VCaP (cell line): Measurements from ENCODE around the gene SLC1A2.
"Not testable (repeated sequence)": the region's sequence is repeated elsewhere in the genome, so short reads cannot be mapped to it uniquely, and the experiment has no call there.

Experiments
- H3K27ac ChIP-seq: fragments of 450-650 bp; 2 replicates; pipeline ENCODE4 v1.5.1; 2017
- TF ChIP-seq, protein P1 (sequence below): fragments of 450-650 bp; conservative IDR thresholded peaks from 2 replicates; pipeline ENCODE4 v1.5.1; 2017; ENCODE audit warnings: mild to moderate bottlenecking, moderate library complexity

The SLC1A2 gene

DNA sequence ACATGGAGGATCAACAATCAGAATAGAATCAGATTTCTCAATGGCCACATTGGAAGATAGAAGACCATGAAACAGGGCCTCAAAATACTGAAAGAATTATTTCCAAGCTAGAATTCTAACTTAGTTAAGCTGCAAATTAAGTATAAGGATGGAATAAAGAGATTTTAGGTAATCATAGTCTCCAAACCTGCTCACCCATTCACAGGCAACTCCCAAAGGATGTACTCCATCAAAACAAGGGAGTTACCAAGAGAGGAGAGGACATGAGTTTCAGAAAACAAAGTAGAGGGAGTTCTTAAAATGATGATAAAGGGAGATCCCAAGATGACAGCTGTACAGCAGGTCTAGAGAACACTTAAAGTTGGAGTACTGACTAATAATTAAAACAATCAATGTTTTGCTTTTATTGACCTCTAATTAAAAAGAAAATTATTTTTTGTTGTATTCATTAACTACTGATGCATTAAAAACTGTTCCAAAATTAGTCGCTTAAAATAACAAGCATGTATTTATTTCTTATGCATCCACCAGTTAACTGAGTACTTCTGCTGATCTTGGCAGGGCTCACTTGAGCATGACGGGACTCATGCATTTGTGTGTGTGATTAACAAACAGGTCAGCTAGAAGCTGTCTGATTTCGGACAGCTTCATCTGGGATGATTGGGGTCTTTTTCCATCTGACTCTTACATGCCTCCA is 184.8 kb downstream of the SLC1A2 start:
- TF ChIP-seq, protein P1, sequence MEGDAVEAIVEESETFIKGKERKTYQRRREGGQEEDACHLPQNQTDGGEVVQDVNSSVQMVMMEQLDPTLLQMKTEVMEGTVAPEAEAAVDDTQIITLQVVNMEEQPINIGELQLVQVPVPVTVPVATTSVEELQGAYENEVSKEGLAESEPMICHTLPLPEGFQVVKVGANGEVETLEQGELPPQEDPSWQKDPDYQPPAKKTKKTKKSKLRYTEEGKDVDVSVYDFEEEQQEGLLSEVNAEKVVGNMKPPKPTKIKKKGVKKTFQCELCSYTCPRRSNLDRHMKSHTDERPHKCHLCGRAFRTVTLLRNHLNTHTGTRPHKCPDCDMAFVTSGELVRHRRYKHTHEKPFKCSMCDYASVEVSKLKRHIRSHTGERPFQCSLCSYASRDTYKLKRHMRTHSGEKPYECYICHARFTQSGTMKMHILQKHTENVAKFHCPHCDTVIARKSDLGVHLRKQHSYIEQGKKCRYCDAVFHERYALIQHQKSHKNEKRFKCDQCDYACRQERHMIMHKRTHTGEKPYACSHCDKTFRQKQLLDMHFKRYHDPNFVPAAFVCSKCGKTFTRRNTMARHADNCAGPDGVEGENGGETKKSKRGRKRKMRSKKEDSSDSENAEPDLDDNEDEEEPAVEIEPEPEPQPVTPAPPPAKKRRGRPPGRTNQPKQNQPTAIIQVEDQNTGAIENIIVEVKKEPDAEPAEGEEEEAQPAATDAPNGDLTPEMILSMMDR = no peak
- H3K27ac ChIP-seq = no peak overlapping the region

DNA sequence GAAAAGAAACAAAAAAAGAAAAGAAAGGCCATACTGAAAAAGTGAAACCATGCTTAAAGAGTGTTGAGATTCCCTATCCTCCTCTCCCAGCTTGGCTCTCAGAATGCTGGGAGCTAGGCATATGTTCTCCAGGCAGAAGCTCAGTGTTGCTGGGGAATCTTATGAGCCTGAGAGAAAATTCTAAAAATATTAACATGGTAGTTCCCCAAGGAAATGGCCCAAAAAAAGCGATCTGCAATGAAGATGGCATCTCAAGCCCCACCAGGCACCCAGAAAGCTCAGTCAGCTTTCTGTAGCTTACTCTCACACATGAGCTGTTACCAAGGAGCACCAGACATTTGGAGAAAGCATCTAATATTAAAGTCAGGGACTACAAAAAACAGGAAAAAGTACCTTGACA is 185.8 kb downstream of the SLC1A2 start:
- H3K27ac ChIP-seq = no peak overlapping the region
- TF ChIP-seq, protein P1 = no peak

DNA sequence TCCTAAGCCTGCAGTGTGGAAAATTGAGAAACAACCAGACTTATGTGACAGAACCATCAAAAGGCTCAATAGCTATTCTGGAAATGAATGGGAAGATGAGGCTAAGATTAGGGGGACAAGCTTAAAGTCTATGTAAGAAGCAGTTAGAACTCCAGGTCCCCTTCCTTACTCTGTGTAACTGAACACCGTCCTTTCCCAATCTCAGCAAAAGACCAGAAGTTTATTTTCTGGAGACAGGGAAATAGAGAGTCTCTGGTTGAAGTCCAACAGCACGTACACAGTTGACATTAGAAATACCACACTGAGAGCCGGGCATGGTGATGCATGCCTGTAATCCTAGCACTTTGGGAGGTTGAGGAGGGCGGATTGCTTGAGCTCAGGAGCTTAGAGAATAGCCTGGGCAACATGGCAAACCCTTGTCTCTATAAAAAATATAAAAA is 186.4 kb downstream of the SLC1A2 start:
- TF ChIP-seq, protein P1 = no peak
- H3K27ac ChIP-seq = no peak overlapping the region

DNA sequence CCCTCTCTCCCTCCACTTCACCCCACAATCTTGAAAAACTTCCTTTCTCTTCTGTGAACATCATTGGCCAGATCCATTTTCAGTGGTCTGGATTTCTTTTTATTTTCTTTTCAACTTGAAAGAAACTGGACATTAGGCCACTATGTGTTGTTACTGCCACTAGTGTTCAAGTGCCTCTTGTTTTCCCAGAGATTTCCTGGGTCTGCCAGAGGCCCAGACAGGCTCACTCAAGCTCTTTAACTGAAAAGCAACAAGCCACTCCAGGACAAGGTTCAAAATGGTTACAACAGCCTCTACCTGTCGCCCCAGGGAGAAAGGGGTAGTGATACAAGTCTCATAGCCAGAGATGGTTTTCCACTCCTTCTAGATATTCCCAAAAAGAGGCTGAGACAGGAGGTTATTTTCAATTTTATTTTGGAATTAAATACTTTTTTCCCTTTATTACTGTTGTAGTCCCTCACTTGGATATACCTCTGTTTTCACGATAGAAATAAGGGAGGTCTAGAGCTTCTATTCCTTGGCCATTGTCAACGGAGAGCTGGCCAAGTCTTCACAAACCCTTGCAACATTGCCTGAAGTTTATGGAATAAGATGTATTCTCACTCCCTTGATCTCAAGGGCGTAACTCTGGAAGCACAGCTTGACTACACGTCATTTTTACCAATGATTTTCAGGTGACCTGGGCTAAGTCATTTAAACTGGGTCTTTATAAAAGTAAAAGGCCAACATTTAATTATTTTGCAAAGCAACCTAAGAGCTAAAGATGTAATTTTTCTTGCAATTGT is 188.1 kb downstream of the SLC1A2 start:
- no peak overlapping the region for H3K27ac ChIP-seq
- TF ChIP-seq, protein P1 = no peak

DNA sequence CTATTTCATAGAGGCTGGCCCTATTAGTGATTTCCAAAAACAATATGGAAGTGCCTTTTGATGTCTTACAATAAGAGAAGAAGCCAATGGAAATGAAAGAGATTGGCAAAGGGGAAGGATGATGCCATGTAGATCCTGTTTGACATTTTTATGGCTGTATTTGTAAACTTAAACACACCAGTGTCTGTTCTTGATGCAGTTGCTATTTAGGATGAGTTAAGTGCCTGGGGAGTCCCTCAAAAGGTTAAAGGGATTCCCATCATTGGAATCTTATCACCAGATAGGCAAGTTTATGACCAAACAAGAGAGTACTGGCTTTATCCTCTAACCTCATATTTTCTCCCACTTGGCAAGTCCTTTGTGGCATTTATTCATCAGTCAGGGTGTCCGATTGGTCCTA is 189.0 kb downstream of the SLC1A2 start:
- H3K27ac ChIP-seq = no peak overlapping the region
- TF ChIP-seq, protein P1 = no peak

DNA sequence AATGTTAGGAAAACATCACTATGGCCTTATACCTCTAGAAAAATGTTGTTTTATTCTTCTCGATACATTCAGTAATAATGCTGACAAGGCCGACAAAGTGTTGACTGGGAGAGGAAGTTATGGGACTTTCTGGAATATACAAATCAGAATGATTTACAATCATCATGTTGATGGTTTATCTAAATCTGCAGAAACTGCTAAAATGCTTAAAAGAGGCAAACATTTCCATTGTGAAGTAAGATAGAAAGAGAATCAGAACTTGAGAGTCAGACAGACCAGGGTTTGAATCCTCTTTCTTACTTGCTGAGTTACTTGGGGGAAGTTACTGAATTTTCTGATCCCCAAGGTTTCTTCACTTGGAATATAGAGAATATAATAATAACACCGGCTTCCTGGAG is 191.0 kb downstream of the SLC1A2 start:
- no peak overlapping the region for H3K27ac ChIP-seq
- TF ChIP-seq, protein P1 = no peak

DNA sequence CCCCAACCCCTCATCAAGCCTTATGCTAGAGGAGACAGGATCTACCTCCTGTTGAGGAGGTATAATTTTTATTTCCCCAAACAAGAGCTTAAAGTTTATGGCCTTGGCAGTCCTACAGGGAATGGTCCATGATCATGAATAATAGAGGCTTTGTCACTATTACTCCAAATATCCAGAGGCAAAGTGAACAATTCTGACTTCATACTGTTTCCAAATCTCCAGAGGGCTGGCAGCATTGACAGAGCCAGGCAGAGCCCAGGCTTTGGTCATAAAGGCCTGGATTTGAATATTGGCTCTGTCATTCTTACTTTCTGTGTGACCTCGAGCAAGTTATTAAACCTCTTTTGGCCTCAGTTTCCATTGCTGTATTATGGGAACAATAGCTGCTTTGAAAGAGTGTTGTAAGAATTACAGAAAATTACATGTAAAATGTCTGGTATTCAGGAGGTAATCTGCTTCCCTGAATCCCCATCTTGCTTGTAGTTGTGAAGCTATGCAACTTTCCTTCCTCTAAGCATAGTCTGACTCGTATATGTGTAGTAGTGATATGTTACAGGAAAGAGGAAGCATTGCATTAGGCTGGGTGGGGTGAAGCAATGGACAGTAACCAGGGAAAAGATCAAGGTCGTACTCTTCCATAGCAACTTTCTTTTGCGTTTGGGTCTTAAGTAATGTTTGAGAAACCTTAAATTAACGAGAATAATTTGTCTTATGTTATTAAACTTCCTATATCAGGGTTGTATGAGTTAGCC is 191.6 kb downstream of the SLC1A2 start:
- no peak overlapping the region for H3K27ac ChIP-seq

DNA sequence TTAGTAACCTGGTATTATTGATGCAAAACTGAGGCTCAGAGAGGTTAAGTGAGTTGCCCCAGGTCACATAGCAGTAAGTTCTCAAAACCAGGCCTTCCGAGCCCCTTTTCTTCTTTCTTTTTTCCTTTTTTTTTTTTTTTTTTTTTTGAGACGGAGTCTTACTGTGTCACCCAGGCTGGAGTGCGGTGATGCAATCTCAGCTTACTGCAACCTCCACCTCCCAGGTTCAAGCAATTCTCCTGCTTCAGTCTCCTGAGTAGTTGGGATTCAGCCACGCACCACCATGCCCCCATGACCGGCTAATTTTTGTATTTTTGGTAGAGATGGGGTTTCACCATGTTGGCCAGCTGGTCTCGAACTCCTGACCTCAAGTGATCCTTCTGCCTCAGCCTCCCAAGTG is 192.6 kb downstream of the SLC1A2 start:
- H3K27ac ChIP-seq = not testable (repeated sequence)

More for the DNA sequence above, 191.6 kb downstream of the SLC1A2 start:
- TF ChIP-seq, protein P1 = no peak
